AG09309 (cell line): Measurements from ENCODE around the gene ANKRD10.

Source experiments
- DNase-seq: peaks from one replicate; pipeline ENCODE4 v3.0.0-alpha.2; 2010; ENCODE audit warnings: low read depth
- H3K4me3 ChIP-seq: 2 replicates; pipeline ENCODE4 v1.5.1; 2011; ENCODE audit warnings: mild to moderate bottlenecking, low read depth, low read length, moderate library complexity; ENCODE audit not compliant: control insufficient read depth
- CTCF ChIP-seq: IDR thresholded peaks from 2 replicates; pipeline ENCODE4 v1.5.1; 2011; ENCODE audit warnings: mild to moderate bottlenecking, low read depth, low read length, inconsistent platforms; ENCODE audit not compliant: insufficient read depth, control insufficient read depth; ENCODE audit errors: missing control alignments

Gene ANKRD10

GRCh38 chr13:110942248-110942981 is 27.5 kb upstream of the ANKRD10 start:
- DNase-seq: no peak
- H3K4me3 ChIP-seq: no peak overlapping the region
- no peak for TF ChIP-seq CTCF

- DNase-seq: no peak
- H3K4me3 ChIP-seq: no peak overlapping the region
- no peak for TF ChIP-seq CTCF
Measured at GRCh38 chr13:110938662-110939421, 24.0 kb upstream of the ANKRD10 start.

- DNase-seq: no peak
- no peak overlapping the region for H3K4me3 ChIP-seq
- no peak for TF ChIP-seq CTCF
Measured at GRCh38 chr13:110937511-110938285, 22.8 kb upstream of the ANKRD10 start.

- no peak overlapping the region for H3K4me3 ChIP-seq
- DNase-seq: no peak
- TF ChIP-seq CTCF: no peak
Measured at GRCh38 chr13:110936519-110936918, 21.6 kb upstream of the ANKRD10 start.

GRCh38 chr13:110932588-110932987 is 17.7 kb upstream of the ANKRD10 start:
- no peak for TF ChIP-seq CTCF
- H3K4me3 ChIP-seq: no peak overlapping the region
- no peak for DNase-seq

GRCh38 chr13:110929104-110929777 is 14.4 kb upstream of the ANKRD10 start:
- TF ChIP-seq CTCF: no peak
- no peak overlapping the region for H3K4me3 ChIP-seq
- DNase-seq: no peak
